Uterus (tissue), 4 donors: ENCODE results near the gene OCEL1. TPM values are rescaled to one million over a fixed set of nuclear protein-coding genes. Genes with fewer than 3 reads are reported as not detected.
A peak's percentile ranks its signal among the peaks of the same experiment; 100 is the strongest.

Experiments used
- DNase-seq, 2 donors: peaks; one replicate each; pipeline ENCODE4 v3.0.0-alpha.2; 2019 to 2020
- H3K27ac ChIP-seq, 2 donors: fragments of 200-600 bp; sonication (generic); 1 replicate in 1 of 2; 2 replicates in 1 of 2; pipeline ENCODE4 v1.5.1; 2016 to 2018
- H3K27me3 ChIP-seq, 2 donors: fragments of 200-600 bp; sonication (generic); one replicate each; pipeline ENCODE4 v1.5.1; 2018 to 2019; ENCODE audit warnings: control low read depth in 1 of 2
- H3K36me3 ChIP-seq, 2 donors: fragments of 200-600 bp; sonication (generic); one replicate each; pipeline ENCODE4 v1.5.1; 2019; ENCODE audit warnings: control low read depth in 1 of 2
- H3K4me1 ChIP-seq, 2 donors: fragments of 200-600 bp; sonication (generic); one replicate each; pipeline ENCODE4 v1.5.1; 2018 to 2019; ENCODE audit warnings: control low read depth in 1 of 2
- H3K4me3 ChIP-seq, 2 donors: fragments of 200-600 bp; sonication (generic); 1 replicate in 1 of 2; 2 replicates in 1 of 2; pipeline ENCODE4 v1.5.1; 2018 to 2019; ENCODE audit warnings: mild to moderate bottlenecking in 1 of 2
- H3K9me3 ChIP-seq, 2 donors: fragments of 200-600 bp; sonication (generic); one replicate each; pipeline ENCODE4 v1.5.1; 2019; ENCODE audit warnings: control low read depth in 1 of 2
- CTCF ChIP-seq, 4 experiments: fragments of 200-600 bp in 2 of 4; fragments of 450-650 bp in 2 of 4; sonication (generic) in 2 of 4; IDR thresholded peaks; one replicate each; pipeline ENCODE4 v1.5.1; 2016 to 2019; ENCODE audit warnings: antibody characterized with exemption in 4 of 4, mild to moderate bottlenecking in 2 of 4, moderate library complexity in 1 of 4
- POLR2A ChIP-seq, 2 donors: fragments of 450-650 bp; IDR thresholded peaks; one replicate each; pipeline ENCODE4 v1.6.1; 2016; ENCODE audit warnings: antibody characterized with exemption in 2 of 2, mild to moderate bottlenecking in 1 of 2, moderate library complexity in 1 of 2
- intact Hi-C: fragments of 100-400 bp; cut with DNase I; formaldehyde crosslinking; loops from one replicate; pipeline ENCODE4 v1.15.1; 2023; ENCODE audit warnings: low total_unique reads
- total RNA-seq, 4 donors: library from RNA; depleted of rRNA in 3 of 4; stranded (reverse); fragments of >200 nt in 3 of 4; gene quantifications; one replicate each; pipeline versions ENCODE4 v1.1.0 to v1.2.4, GENCODE V29; 2014 to 2023
- donor health status: DM: yes; HTN: yes; CAD: no.

The OCEL1 gene
- total RNA-seq, 4 donors from 2014 or later, result 5.9 to 32.6 (median 17.6) TPM; not detected in 1

DNA sequence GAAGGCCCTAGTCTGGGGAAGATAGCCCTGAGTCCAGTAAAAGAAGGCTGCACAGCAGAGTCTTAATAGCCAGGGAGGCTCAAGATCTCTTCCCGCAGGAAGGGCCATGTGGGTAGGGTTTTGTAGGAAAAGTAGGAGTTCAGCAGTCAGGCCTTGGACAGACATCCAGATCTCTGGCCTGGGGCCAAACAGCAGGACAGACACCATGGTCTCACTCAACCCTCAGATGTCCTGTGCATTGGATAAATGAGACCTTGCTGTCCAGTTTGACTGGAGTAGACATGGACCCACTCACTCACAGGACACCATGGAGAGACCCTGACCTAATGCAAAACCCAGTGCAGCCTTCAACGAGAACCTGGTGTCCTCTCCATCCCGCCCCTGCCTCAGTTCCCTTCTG is 3.9 kb downstream of the OCEL1 start:
- H3K4me1 ChIP-seq, result peaks cover 0 to 11% of the 10 kb centered on the region in 2 donors
- no peak overlapping the region for H3K27ac ChIP-seq
- H3K36me3 ChIP-seq, result no peaks in the 10 kb centered on the region
- no peaks in the 10 kb centered on the region for H3K9me3 ChIP-seq
- TF ChIP-seq POLR2A (IDR thresholded peaks at IDR 0.05) (no peak), CTCF (IDR thresholded peaks at IDR 0.05) (no peak)
- no peak overlapping the region for H3K4me3 ChIP-seq
- H3K27me3 ChIP-seq, result no peaks in the 10 kb centered on the region
- intact Hi-C loops, result no loop called here
- no peak for DNase-seq

- intact Hi-C loops, result no loop called here
- no peak overlapping the region for H3K4me3 ChIP-seq
- H3K27me3 ChIP-seq, result no peaks in the 10 kb centered on the region
- DNase-seq, result no peak
- H3K4me1 ChIP-seq, result peaks cover 5 to 13% of the 10 kb centered on the region in 2 donors
- H3K27ac ChIP-seq, result no peak overlapping the region
- H3K9me3 ChIP-seq, result no peaks in the 10 kb centered on the region
- H3K36me3 ChIP-seq, result no peaks in the 10 kb centered on the region
- no peak for TF ChIP-seq POLR2A (IDR thresholded peaks at IDR 0.05)
- no peak for TF ChIP-seq CTCF (IDR thresholded peaks at IDR 0.05)
These were observed 6.2 kb downstream of the OCEL1 start for GRCh38 chr19:17232258-17232657.

DNA sequence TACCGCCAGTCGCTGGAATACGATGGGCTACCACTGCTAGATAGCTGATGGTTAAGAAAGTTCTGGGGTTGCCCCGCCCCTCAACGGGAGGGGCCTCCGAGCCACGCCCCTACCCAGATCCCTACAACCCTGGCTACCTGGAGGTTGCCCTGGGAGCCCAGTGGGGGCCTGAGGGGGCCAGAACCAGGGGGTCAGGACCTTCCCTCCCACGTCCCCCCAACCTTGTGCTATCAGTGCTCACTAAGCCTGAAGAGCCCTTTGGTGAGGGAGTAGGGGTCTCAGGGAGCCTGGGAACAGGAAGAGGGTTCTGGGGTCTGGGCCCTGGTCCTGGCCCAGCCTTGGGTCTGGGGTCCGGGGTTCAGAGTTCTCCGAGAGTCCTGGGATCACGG is 8.9 kb downstream of the OCEL1 start:
- H3K27ac ChIP-seq, result peak overlapping the region; percentile 51 to 81
- intact Hi-C loops, result no loop called here
- DNase-seq, result peak; percentile 64 to 70

GRCh38 chr19:17235300-17235970 is 9.4 kb downstream of the OCEL1 start:
- intact Hi-C loops, result no loop called here
- no peaks in the 10 kb centered on the region for H3K9me3 ChIP-seq
- H3K4me1 ChIP-seq, result peaks cover 5 to 13% of the 10 kb centered on the region in 2 donors
- H3K27ac ChIP-seq, result peak overlapping the region; percentile 51 to 81
- TF ChIP-seq POLR2A (IDR thresholded peaks at IDR 0.05), result peak in 1 of 2 donors; percentile 13
- peak; percentile 49 to 80 (median 75) for TF ChIP-seq CTCF (IDR thresholded peaks at IDR 0.05)
- peak; percentile 62 to 72 for DNase-seq
- H3K36me3 ChIP-seq, result no peaks in the 10 kb centered on the region
- H3K27me3 ChIP-seq, result no peaks in the 10 kb centered on the region
- peak overlapping the region; percentile 6 to 44 for H3K4me3 ChIP-seq

More for the DNA sequence above, 8.9 kb downstream of the OCEL1 start:
- H3K4me1 ChIP-seq, result peaks cover 5 to 13% of the 10 kb centered on the region in 2 donors
- TF ChIP-seq CTCF (IDR thresholded peaks at IDR 0.05) (no peak), POLR2A (IDR thresholded peaks at IDR 0.05) (peak in 1 of 2 donors; percentile 6)
- H3K36me3 ChIP-seq, result no peaks in the 10 kb centered on the region
- no peaks in the 10 kb centered on the region for H3K27me3 ChIP-seq
- H3K9me3 ChIP-seq, result no peaks in the 10 kb centered on the region
- peak overlapping the region; percentile 6 to 44 for H3K4me3 ChIP-seq

DNA sequence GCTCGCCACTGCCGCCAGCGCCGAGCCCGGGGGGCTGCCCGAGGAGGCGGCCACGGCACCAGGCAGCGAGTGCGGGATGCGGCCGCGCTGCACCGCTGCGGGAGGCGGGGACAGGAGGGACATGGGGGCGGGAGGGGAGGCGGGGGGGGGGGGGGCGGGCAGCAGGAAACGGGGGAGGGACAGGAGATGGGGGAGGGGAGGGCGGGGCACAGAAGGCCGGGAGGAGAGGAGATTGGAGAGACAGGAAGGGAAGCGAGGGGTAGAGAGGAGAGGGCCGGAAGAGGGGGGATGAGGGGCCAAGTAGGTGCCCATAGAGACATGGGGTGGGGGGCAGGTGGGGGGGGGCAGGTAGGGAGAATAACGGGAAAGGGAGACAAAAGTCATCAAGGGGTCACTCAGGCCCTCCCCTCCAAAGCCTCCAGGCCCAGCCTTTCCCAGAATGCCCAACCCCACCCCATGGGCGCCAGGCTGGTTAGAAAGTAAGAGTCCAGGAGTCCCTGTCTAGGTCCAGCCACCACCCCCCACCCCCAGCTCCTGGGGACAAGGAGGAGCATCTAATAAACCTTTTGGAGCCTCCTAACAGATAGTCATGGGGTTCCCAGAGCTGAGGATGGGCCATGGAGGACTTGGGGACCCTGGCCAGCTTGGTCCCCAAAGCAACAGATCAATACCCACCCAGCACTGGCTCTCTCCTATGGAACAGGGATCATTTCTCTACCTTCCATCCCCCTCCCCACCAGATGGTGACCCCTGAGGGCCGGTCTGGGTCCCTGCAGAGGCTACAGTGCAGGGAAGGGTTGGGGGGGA is 10.1 kb downstream of the OCEL1 start:
- intact Hi-C loops, result no loop called here
- Histone ChIP-seq H3K36me3 (no peaks in the 10 kb centered on the region), H3K9me3 (no peaks in the 10 kb centered on the region), H3K4me1 (peaks cover 5 to 13% of the 10 kb centered on the region in 2 donors), H3K4me3 (peak overlapping the region; percentile 6 to 44), H3K27me3 (no peaks in the 10 kb centered on the region), H3K27ac (peak overlapping the region; percentile 51 to 81)
- no peak for DNase-seq
- no peak for TF ChIP-seq POLR2A (IDR thresholded peaks at IDR 0.05)
- no peak for TF ChIP-seq CTCF (IDR thresholded peaks at IDR 0.05)
